Measurements from ENCODE around the gene ZNF221. TPM values are rescaled to one million over a fixed set of nuclear protein-coding genes. Genes with fewer than 3 reads are reported as not detected.
A peak's percentile ranks its signal among the peaks of the same experiment; 100 is the strongest.

ZNF221 gene
- polyA plus RNA-seq, 1 donor, result 3.5 TPM

DNA sequence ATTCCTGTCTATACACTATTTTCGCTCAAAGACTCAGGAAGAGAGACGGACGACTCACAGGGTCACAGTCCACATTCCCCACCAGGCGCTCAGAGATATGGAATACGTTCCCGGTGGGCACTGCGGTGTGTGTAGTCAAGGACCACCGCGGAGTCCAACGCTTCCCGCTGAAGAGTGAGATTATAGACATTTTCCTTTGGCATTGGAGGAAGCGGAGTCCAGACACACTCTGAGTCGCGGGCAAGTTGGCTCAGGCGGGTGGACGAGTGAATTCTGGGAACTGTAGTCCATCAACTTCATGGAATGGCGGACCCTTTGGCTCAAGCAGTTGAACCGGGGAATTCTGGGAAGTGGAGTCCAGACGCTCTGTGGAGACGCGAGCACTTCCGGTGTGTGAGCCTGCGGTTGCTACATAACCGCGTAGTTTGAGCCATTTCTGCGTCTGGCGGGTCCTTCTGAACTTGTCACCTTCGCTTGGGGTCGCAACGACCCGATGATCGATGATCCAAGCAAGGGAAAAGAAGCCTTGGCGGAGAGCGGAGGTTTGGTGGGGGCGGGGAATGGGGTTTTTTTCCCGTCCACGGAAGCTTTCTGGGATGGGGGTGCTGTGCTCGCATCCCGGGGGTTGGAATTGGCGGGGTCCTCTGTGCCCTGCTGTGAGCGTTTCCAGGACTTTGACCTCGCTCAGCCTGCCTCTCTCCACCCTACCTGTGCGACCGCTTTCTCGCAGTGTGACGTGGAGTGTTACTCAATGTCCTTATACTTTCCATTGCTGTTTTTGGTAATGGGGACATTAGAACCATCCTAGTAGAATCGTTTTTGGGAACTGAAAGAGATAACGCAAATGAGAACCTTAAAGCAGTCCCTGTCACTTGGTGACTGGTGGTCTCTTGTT is 51.8 kb downstream of the ZNF221 start, which contains the start of gene ZNF230:
Gene ZNF230 (plus strand): TSS at position 392 of the 895 bp plus-strand sequence. CDS start 4,122 bp downstream, outside the sequence.
- Histone ChIP-seq H3K27ac (ENCODE audit: low read length) (peak within 1 kb of the TSS; percentile 78), H3K4me1 (ENCODE audit: control insufficient read depth, insufficient read depth, low read length) (peaks cover 3% of the 10 kb centered on the region), H3K27me3 (ENCODE audit: control insufficient read depth, insufficient read depth, low read length) (no peaks in the 10 kb centered on the region), H3K36me3 (ENCODE audit: control insufficient read depth, insufficient read depth, low read length) (peaks cover 7% of the 10 kb centered on the region), H3K4me3 (ENCODE audit: low read length) (peak within 1 kb of the TSS; percentile 81), H3K9me3 (ENCODE audit: control insufficient read depth, low read depth, low read length) (no peaks in the 10 kb centered on the region)
- DNase-seq, result peak; percentile 97 to 98
- WGBS (ENCODE audit: insufficient coverage, low lambda C conversion rate), result no CpG with 5 or more reads among the region's 48 CpGs

- Histone ChIP-seq H3K36me3 (ENCODE audit: control insufficient read depth, insufficient read depth, low read length) (peaks cover 14% of the 10 kb centered on the region), H3K27me3 (ENCODE audit: control insufficient read depth, insufficient read depth, low read length) (no peaks in the 10 kb centered on the region), H3K4me3 (ENCODE audit: low read length) (peak overlapping the region; percentile 81), H3K9me3 (ENCODE audit: control insufficient read depth, low read depth, low read length) (no peaks in the 10 kb centered on the region), H3K4me1 (ENCODE audit: control insufficient read depth, insufficient read depth, low read length) (peaks cover 3% of the 10 kb centered on the region), H3K27ac (ENCODE audit: low read length) (peak overlapping the region; percentile 78)
- no CpG with 5 or more reads among the region's 15 CpGs for WGBS (ENCODE audit: insufficient coverage, low lambda C conversion rate)
- DNase-seq, result peak in 1 of 2 donors; percentile 46
These were observed 52.5 kb downstream of the ZNF221 start for GRCh38 chr19:44003461-44004009.

DNA sequence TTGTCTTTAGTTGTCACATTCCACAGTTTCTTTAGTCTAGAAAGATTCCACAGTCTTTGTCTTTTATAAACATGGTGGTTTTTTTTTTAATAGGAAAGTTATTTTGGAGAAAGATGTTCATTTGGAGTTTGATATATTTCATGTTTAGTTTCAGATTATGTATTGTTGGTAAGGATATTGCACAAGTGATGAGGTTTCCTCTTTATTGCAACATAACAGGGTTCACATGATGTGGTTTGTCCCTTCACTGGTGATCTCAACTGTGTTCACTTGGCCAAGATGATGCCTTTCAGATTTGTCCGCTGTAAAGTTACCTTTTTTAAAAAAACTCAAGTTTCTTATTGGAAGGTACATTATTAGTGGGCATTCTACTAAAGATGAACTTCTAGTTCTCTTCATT is 54.9 kb downstream of the ZNF221 start:
- Histone ChIP-seq H3K4me3 (ENCODE audit: low read length) (no peak overlapping the region), H3K4me1 (ENCODE audit: control insufficient read depth, insufficient read depth, low read length) (peaks cover 3% of the 10 kb centered on the region), H3K27me3 (ENCODE audit: control insufficient read depth, insufficient read depth, low read length) (no peaks in the 10 kb centered on the region), H3K9me3 (ENCODE audit: control insufficient read depth, low read depth, low read length) (peaks cover 10% of the 10 kb centered on the region), H3K36me3 (ENCODE audit: control insufficient read depth, insufficient read depth, low read length) (peaks cover 37% of the 10 kb centered on the region), H3K27ac (ENCODE audit: low read length) (no peak overlapping the region)
- no peak for DNase-seq
- WGBS (ENCODE audit: insufficient coverage, low lambda C conversion rate), result no CpG with 5 or more reads among the region's 1 CpG

GRCh38 chr19:44007473-44007872 is 56.4 kb downstream of the ZNF221 start:
- Histone ChIP-seq H3K27me3 (ENCODE audit: control insufficient read depth, insufficient read depth, low read length) (no peaks in the 10 kb centered on the region), H3K36me3 (ENCODE audit: control insufficient read depth, insufficient read depth, low read length) (peaks cover 45% of the 10 kb centered on the region), H3K9me3 (ENCODE audit: control insufficient read depth, low read depth, low read length) (peaks cover 12% of the 10 kb centered on the region), H3K4me1 (ENCODE audit: control insufficient read depth, insufficient read depth, low read length) (peaks cover 3% of the 10 kb centered on the region), H3K4me3 (ENCODE audit: low read length) (no peak overlapping the region), H3K27ac (ENCODE audit: low read length) (no peak overlapping the region)
- DNase-seq, result no peak
- no CpG with 5 or more reads among the region's 6 CpGs for WGBS (ENCODE audit: insufficient coverage, low lambda C conversion rate)

- no CpG with 5 or more reads among the region's 5 CpGs for WGBS (ENCODE audit: insufficient coverage, low lambda C conversion rate)
- no peak overlapping the region for H3K27ac ChIP-seq (ENCODE audit: low read length)
- no peaks in the 10 kb centered on the region for H3K4me1 ChIP-seq (ENCODE audit: control insufficient read depth, insufficient read depth, low read length)
- no peak for DNase-seq
- H3K36me3 ChIP-seq (ENCODE audit: control insufficient read depth, insufficient read depth, low read length), result peaks cover 45% of the 10 kb centered on the region
- no peaks in the 10 kb centered on the region for H3K27me3 ChIP-seq (ENCODE audit: control insufficient read depth, insufficient read depth, low read length)
- no peak overlapping the region for H3K4me3 ChIP-seq (ENCODE audit: low read length)
- H3K9me3 ChIP-seq (ENCODE audit: control insufficient read depth, low read depth, low read length), result peaks cover 12% of the 10 kb centered on the region
These were observed 59.4 kb downstream of the ZNF221 start for GRCh38 chr19:44010468-44010867.

Other genes with a start within 250 kb of the ZNF221 start
- gene IRGC, start 235.2 kb upstream of the ZNF221 start, polyA plus RNA-seq, result 0.03 TPM
- gene SMG9, start 196.3 kb upstream of the ZNF221 start, polyA plus RNA-seq, result 36.2 TPM
- gene KCNN4, start 170.3 kb upstream of the ZNF221 start, polyA plus RNA-seq, result 1.3 TPM
- 0.81 TPM for gene LYPD5, start 148.8 kb upstream of the ZNF221 start, polyA plus RNA-seq
- 15.8 TPM for gene ZNF283, start 123.9 kb upstream of the ZNF221 start, polyA plus RNA-seq
- gene ZNF404, start 67.3 kb upstream of the ZNF221 start, polyA plus RNA-seq, result 10.4 TPM
- 17.7 TPM for gene ZNF45, start 15.9 kb upstream of the ZNF221 start, polyA plus RNA-seq
- 7.7 TPM for gene ZNF155, start 33.0 kb downstream of the ZNF221 start, polyA plus RNA-seq
- gene ZNF230, start 51.7 kb downstream of the ZNF221 start, polyA plus RNA-seq, result 5.7 TPM
- gene ZNF222, start 74.2 kb downstream of the ZNF221 start, polyA plus RNA-seq, result 6.7 TPM
- 16.9 TPM for gene ZNF223, start 100.8 kb downstream of the ZNF221 start, polyA plus RNA-seq
- 5.0 TPM for gene ZNF284, start 120.9 kb downstream of the ZNF221 start, polyA plus RNA-seq
- gene ZNF224, start 143.1 kb downstream of the ZNF221 start, polyA plus RNA-seq, result 46.3 TPM
- 6.8 TPM for gene ZNF225, start 162.2 kb downstream of the ZNF221 start, polyA plus RNA-seq
- gene ZNF234, start 190.3 kb downstream of the ZNF221 start, polyA plus RNA-seq, result 12.0 TPM
- 26.7 TPM for gene ZNF226, start 213.9 kb downstream of the ZNF221 start, polyA plus RNA-seq

Measured in large intestine (tissue), 3 donors.